HG03457 (cell line): ENCODE results near the gene LPAR1.

Experiments used
- ATAC-seq: cut with Tn5 transposase; IDR thresholded peaks from one replicate; pipeline ENCODE4 v1.9.1; 2021; ENCODE audit warnings: moderate number of reproducible peaks; ENCODE audit not compliant: unreplicated experiment

Gene LPAR1

GRCh38 chr9:110967196-110967595, 71.1 kb downstream of the LPAR1 start:
- ATAC-seq = no peak

GRCh38 chr9:110960288-110960687, 78.0 kb downstream of the LPAR1 start:
- no peak for ATAC-seq

- no peak for ATAC-seq
Measured at GRCh38 chr9:110958847-110959246, 79.4 kb downstream of the LPAR1 start.

GRCh38 chr9:110954822-110955291, 83.4 kb downstream of the LPAR1 start:
- ATAC-seq = no peak

- no peak for ATAC-seq
Measured at GRCh38 chr9:110952540-110952859, 85.8 kb downstream of the LPAR1 start.

- ATAC-seq = no peak
Measured at GRCh38 chr9:110951805-110952539, 86.3 kb downstream of the LPAR1 start.

- no peak for ATAC-seq
Measured at GRCh38 chr9:110950041-110950645, 88.1 kb downstream of the LPAR1 start.

GRCh38 chr9:110949081-110949480, 89.2 kb downstream of the LPAR1 start:
- no peak for ATAC-seq

- no peak for ATAC-seq
Measured at GRCh38 chr9:110947491-110948044, 90.7 kb downstream of the LPAR1 start.

- ATAC-seq = no peak
Measured at GRCh38 chr9:110942522-110942921, 95.7 kb downstream of the LPAR1 start.

- no peak for ATAC-seq
Measured at GRCh38 chr9:110940951-110941557, 97.2 kb downstream of the LPAR1 start.

GRCh38 chr9:110939573-110939972, 98.7 kb downstream of the LPAR1 start:
- ATAC-seq = no peak

- ATAC-seq = no peak
Measured at GRCh38 chr9:110939047-110939446, 99.2 kb downstream of the LPAR1 start.

- no peak for ATAC-seq
Measured at GRCh38 chr9:110938242-110938641, 100.0 kb downstream of the LPAR1 start.

GRCh38 chr9:110936719-110937452, 101.4 kb downstream of the LPAR1 start:
- ATAC-seq = no peak

GRCh38 chr9:110936237-110936636, 102.0 kb downstream of the LPAR1 start:
- no peak for ATAC-seq

GRCh38 chr9:110935829-110936228, 102.4 kb downstream of the LPAR1 start:
- no peak for ATAC-seq

GRCh38 chr9:110933350-110934001, 104.8 kb downstream of the LPAR1 start:
- ATAC-seq = no peak

GRCh38 chr9:110932863-110933262, 105.4 kb downstream of the LPAR1 start:
- ATAC-seq = no peak

- no peak for ATAC-seq
Measured at GRCh38 chr9:110928599-110928998, 109.7 kb downstream of the LPAR1 start.
